Stimulated activated CD4-positive, alpha-beta T cell treated with anti-CD3 and anti-CD28 coated beads, Interleukin-2, amount 100 ng/mL, for 48 hours (primary cell): ENCODE results near the gene RAD51B.

ENCODE experiments used
- DNase-seq, 2 donors: peaks; one replicate each; pipeline ENCODE4 v3.0.0-alpha.2; 2020

The RAD51B gene

DNA sequence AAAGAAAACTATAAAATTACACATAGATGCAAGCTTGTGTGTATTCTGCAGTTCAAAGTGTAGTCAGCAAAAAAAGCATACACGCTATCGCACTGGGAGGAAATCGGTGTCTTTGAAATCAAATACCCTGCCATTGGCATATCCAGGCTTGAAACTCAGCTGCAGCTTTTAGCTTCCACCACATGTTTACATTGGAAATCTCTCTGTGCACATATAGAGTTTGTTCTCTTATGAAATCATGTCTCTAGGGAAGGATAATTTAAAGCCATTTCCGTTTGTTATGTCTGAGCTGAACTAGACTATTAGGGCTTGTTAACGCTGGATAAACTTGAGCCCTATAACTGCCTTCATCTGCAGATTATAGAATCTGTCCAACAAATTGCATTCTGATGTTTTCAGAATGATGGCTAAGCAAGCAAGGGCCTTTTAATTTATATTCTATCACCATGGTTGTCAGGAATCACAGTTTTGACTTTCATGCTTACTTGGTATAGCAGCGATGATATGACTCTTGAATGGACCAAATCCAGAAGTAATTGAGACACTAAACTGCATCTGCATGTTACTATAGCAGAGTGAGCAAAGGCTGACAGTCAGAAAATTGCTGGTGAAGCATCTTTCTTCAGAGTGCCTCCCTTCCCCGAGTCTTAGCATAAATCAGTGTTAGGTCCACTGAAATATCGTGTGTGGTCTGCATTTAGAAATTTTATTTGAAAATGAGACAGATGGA lies 530.5 kb downstream of the RAD51B start:
- DNase-seq, result no peak

DNA sequence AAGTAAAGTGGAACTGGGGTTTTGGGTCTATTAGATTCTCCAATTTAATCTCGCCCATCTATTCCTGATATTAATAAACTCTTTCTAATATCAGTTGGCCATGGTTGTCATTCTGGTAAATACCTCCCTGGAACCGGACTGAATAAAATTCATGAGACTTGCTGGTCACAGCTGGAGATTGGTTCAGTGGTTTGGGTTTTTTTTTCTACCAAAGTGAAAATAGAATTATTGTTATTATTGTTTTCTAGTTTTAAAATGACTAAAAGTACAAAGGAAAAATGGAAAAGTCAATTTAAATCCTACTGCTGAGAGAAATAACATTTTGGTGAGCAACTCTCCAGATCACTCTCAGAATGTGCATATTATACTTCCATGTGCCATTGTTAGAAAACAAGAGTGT lies 535.8 kb downstream of the RAD51B start:
- no peak for DNase-seq

DNA sequence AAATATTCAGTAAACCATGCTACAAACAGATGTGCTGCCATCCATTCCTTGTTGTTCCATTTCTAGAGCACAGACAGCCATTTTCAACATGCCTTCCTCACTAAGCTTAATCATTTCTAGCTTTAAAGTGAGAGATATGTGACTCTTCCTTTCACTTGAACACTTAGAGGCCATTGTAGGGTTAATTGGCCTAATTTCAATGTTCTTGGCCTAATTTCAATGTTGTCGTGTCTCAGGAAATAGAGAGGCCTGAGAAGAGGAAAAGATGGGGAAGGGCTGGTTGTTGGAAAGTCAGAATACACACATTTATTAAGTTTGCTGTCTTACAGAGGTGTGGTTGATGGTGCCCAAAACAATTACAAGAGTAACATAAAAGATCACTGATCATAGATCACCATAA lies 538.2 kb downstream of the RAD51B start:
- no peak for DNase-seq

DNA sequence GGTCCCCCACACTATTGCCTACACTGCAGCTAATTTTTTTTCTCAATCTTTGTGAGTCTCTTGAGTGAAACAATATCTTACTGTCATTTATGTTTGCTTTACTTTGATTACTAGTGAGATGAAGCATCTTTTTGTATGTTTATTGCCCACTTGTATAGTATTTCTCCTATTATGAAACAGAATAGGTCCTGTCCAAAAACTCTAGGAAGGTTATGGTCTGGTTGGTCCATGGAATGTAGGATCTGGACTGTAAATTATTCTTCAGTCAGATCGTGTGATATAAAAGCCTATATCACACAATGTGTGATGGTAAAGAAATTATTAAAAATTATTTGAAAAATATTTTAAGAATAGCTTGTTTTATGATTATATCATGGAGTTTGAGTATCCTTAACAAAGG lies 538.9 kb downstream of the RAD51B start:
- no peak for DNase-seq

DNA sequence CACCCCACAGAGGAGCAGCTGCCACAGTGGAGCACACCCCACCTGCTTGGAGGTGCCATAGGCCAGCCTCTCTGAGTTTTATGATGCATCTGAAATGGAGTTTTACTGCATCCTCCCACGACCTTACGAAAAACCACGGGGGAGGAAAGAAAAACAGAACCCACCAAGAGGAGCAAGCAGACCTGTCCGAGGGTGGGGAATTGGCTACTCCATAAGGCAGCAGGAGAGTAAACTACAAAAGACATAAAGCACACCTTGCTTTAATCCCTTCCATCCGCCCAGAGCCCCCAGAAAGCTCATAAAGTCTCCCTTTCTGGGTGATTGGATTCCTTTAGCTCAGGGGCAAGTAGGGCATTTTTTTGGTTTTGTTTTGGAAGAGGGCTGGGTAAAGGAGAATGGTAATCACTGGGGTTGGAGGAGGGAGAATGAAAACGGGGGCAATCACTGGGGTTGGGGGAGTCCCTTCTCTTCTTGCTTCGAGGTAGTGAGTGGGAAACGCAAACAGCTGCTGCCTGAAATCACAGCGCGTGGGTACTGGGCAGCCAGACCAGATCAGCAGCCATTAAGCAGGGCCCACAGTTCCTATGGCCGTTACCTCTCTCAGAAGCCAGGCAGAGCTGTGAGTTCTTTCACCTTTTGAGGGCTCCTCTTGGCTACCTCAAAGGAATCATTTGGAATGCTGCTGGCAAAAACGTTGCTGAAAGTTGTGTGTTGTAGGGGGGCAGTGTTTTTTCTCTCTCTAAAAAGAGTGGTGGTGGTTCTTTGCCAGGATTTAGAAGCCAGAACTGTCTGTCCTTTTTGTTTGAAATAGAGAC lies 539.6 kb downstream of the RAD51B start:
- DNase-seq, result no peak

DNA sequence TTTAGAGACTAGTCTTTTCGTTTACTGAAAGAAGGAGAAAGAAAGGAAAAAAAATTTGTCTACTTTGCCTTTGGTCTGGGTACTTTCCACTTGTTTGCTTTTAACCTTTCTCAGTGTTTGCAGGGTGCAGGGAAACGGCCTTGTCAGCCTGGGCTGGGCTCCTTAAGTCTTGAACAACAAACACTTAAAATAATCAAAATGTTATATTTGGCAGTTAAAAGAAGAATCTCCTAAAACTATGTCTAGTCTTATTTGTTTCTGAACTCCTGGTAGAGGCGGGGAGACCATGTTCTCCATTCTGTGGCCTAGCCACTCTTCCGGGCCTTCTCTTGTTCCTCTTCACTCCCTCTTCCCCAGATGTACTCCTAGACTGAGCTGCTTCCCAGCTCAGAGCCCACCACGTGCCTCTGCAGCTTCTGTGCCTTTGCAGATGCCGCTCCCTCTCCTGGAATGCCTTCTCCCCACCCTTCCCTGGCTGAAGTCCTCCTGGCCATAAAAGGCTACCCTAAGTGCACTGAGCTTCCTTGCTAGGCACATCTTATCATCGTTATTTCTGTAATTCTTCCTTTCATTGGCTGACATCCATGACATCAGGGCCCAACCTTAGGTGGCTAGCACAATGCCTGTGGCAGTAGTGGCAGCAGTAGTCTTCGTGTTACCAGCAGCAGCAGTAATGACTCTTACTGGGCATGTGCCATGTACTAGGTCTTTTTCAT lies 540.4 kb downstream of the RAD51B start:
- DNase-seq, result no peak

DNA sequence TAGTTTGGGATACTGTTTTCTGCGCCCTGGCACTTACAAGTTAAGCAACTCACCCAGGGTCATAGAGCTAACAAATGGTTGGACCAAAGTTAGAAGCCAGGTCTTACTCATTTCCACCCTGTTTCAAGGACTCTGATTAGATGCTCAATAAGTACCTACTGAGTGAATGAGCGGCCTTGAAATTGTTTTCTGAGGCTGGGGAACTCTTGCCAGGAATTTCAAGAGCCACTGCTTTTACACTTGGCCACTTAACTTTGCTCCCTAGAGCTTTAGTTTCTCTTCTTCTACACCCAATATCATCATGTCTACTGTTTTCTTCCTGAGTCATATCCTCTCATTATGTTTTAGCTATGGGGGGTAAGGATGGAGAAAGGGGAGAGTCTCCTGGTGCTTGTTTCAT lies 541.7 kb downstream of the RAD51B start:
- no peak for DNase-seq

DNA sequence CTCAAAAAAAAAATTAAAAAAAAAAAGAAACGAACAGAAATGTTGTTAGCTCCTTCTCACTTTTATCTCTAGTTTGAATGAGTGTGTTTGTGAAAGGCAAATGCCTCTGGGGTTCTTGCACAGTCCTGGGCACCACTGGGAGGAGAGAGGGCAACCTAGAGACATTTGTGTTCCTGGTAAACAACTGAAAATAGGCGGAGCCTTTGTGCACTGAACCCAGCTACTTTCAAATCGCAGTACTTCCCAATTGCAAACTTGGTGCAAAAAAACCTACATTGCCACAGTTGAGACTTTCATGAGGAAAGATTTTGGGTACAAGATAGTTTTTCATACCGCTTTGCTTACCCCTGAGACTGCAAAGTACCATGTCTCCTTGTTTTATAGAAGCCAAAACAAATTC lies 543.3 kb downstream of the RAD51B start:
- no peak for DNase-seq

DNA sequence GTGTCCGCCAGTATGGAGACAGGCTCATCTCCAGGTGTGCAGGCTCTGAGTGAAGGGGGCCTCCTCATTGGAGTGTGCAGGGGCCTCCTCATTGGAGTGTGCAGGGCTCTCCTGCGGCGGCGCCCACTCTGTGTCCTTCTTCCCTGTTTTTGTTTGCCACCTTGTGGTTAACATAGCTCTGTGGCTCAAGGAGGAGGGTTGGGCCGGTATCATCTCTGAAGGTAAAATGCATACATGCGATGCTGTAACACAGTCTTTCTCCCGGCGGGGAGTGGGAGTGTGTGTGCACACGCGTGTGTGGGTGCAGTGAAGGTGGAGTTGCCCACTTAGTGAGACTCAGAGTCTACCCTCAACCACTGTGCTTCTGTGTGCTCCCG lies 543.9 kb downstream of the RAD51B start:
- no peak for DNase-seq

DNA sequence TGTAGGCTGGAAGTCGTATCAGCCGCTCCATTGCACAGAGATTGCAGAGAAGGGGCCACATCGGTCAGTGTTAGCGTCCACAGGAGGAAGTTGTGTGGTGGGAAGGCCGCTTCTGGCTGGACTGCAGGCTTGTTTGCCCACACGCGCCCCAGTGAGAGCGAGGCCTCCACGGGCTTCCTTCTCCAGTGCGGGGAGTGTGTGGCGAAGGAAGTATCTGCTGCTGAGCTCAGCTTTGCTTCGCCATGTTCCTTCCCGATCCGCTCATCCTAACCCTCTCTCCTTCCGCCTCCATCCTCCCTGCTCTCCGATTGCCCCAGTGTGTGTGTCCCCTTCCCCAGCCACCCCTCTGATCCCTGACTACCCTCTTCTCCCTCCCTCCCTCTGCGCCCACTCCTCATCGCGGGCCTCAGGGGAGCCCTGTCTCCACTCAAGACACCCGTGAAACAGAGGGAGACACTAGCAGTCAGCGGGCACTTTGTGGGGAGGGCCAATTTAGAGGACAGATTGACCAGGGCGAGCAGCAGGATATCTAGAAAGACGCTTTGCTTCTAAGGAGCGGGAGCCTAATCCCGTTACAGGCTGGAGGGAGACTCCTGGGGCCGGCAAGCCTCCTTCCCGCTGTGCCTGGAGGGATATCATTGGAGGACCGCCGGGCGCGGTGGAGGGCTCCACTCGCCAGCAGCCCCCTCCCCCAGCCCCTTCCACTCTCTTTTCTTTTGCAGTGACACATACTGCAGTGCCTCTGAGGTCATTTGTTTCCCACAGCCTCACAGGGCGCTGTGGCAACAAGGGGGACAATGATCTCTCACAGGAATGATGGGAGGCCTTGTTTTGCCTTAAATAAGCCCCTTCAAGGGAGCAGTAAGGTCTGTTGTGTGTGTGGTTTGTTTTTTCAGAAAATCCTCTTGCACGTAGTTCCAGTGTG lies 544.5 kb downstream of the RAD51B start:
- DNase-seq, result no peak

DNA sequence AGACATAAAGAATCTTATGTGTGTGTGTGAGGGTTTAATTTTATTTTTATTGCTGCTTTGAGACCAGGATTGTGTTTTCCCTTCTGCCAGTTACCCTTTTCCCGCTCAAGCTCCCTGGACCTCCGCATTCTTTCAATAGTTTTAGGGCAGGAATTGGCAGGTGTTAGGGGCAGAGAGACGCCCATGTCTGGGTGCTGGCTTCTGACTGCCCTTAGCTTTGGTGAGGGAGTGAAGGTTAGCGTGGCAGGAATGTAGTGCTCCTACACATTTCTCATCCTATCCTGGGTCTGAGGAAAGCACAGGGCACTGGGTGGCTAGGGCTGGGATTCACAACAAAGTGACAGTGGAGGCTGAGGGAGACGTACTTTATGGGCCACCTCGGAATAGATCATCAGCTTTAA lies 545.2 kb downstream of the RAD51B start:
- no peak for DNase-seq

DNA sequence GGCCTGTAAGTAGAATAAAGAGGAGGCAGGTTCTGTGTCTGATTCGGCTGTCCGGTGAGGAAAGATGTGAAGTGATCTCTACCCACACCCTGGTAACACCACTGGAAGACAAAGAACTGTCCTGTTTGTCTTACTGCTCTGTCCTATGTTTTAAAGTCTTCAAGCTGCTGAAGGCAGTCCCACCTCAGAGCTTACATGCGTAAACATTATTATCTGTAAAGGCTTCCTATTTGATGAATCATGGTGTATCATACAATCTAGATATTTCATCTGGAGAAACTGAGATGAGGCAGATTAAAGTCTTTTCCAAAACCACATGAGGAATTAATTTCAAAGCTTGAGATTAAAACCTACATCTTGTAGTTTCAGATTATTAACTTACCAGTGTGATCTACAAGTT lies 545.6 kb downstream of the RAD51B start:
- DNase-seq, result no peak

DNA sequence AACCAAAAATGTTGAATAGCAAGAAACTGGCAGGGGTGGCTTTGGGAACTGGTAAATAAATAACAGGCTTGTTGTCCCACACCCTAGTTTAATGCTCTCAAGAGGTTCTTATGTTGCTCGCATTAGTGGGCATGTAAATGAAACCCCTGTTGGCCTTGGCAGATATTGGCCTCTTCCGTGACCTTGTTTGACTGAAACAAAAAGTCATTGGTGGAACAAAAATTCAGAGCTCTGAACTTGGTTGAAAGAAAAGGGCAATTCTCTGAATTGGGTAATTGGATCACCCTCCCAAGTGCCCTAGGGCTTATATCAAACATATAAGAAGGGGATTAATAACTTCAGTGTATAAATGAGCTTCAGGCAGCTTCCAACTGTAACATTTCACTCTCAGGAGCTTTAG lies 547.1 kb downstream of the RAD51B start:
- no peak for DNase-seq

DNA sequence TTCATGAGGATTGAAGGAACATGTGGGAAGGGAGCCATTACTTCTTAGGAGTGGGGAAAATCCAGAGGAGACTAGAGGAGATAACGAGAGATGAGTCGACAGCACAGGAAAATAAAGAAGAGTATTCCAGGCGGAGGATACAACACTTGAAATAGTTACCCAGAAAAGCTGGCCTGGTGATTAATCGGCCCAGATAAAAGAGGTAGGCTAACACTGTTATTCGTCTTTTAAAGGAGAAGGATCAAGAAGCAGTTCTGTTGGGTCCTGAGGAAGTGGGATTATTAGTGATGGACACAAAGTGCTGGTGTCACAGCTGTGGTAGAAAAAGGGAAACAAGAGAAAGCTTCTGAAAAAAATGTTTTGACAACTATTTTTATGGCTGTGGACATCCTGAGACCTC lies 548.0 kb downstream of the RAD51B start:
- DNase-seq, result no peak

DNA sequence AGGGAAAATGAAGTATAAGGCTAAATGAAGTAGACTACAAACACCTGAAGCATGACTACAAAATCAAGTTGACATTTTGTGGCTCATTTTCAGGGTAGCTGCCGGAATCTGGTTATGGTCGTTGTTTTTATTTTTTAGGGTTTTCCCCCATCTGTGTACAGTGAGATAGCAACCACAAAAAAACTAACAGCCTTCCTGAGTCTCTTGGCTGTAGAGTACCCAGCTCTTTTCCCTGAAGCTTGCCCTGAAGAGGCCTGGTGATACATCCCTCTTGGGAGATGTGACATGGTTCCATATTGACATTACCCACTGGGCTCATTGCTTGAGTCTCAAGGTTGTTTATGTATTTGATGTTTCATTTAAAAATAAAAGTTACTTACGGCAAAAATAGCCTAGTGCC lies 549.3 kb downstream of the RAD51B start:
- DNase-seq, result no peak

DNA sequence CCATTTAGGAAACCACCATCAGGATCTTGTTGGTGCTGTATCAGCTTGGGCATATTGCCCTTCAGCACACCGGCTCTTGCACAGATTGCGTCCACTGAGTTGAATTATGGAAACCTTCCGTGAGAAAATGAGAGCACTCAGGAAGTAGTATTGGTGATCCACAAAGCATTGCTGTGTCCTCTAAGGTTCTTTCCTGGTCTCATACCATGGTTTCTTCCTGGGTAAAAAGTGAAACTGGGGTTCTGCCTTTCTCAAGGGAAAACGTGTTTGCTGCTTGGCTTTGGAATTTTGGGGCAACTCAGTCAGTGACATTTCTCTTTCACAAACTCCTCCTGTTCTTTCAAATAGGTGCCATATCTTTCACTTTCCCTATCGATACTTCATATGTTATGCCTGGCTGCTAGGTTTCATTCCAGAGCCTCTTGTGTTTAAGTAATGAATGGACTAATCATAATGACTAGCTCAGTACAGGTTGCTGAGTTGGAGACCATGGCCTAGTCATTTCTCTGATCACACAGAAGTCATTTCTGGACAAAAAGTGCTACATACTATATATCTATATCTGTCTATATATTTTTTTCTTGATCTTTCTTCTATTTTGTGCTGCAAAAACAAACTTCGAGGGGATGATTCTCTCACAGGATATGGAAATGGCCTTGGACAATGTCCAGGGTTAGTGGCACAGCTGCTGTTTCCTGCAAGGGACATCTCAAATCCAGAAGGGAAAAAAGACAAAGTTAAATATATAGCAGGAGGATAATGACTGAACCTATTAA lies 549.9 kb downstream of the RAD51B start:
- no peak for DNase-seq

DNA sequence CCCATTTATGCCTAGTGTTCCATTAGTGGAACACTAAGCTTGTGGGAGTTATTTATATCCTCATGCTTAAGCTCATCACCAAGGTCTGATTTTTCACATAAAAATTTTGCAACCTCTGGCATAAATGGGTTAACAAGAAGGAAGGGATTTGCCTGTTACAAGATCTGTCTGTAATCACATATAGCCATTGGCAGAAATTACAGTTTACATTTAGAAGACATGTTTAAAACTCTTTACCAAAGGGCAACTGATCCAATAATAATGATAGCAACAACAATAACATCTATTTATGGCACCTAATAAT lies 550.4 kb downstream of the RAD51B start:
- DNase-seq, result no peak

DNA sequence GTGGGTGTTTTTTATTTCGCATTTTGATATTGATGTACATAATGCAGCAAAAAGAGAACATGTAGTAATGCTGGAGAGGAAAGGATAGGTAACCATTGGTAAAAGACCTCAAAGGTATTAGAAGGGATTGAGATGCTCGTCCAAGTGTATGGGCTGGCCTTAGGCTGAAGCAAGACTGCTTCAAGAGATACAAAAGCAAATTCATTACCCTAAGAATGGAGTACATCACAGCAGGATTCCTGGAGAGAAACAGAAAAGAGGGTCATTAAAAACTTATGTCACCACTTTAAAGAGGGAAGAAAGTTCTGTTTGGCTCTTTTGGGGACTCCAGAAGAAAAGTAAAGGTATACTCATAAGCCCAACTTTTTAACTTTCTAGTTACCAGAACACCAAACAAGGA lies 552.8 kb downstream of the RAD51B start:
- DNase-seq, result no peak

DNA sequence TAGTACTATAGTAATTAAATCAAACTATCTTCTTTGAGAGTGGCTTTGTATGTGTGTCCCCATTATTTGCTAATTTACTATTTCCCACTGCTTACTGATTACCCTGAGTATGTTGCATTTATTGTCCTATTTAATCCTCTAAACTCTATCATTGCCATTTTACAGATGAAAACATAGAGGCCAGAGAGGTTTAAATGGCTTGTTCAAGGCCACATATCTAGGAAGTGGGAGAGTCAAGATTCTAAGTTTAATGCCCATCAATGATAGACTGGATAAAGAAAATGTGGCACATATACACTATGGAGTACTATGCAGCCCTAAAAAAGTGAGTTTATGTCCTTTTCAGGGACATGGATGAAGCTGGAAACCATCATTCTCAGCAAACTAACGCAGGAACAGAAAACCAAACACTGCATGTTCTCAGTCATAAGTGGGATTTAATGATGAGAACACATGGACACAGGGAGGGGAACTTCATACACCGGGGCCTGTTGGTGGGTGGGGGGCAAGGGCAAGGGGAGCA lies 553.6 kb downstream of the RAD51B start:
- DNase-seq, result no peak

DNA sequence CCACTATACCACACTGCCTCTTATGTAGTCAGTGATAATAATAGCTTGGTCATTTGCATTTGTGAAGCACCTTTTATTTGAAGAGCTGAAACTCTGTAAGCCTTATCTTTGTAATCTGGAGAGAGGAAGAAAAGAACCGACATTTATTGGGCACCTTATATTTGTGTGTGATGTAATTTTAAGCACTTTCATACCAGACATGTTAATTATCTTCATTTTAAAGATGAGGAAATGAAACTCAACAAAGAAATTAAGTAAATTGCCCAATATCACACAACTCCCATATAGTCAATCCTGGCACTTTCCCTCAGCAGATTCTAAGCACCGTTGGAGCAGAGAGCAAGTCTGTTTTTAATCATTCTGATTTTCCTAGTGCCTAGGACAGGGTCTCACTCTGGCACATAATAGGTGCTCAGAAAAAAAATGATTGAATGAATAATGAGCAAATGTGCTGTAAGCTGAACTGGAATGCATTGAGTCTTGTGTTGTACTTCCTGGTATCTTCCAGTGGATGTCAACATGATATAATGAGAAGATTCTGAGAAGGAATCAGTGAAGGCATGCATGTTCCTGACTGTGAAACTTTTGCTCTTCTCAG lies 554.4 kb downstream of the RAD51B start:
- DNase-seq, result no peak

DNA sequence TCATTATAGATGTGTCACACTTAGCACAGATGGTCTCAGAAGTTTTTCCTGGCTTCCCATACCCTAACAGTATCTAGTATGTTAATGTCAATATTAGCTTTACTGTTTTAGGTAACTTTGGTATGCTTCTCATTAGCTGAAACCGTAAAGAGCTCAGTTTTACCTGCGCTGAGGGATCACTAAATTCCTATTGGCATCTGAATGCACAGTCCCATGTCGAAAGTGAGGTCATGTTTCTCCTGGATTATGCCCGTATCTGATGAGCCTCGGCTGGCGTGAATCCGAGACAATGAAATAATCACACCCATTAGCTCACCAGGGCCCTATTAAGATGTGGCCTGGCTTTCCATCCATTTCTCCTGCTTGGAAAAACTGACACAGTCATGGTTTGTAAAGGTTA lies 555.1 kb downstream of the RAD51B start:
- no peak for DNase-seq

DNA sequence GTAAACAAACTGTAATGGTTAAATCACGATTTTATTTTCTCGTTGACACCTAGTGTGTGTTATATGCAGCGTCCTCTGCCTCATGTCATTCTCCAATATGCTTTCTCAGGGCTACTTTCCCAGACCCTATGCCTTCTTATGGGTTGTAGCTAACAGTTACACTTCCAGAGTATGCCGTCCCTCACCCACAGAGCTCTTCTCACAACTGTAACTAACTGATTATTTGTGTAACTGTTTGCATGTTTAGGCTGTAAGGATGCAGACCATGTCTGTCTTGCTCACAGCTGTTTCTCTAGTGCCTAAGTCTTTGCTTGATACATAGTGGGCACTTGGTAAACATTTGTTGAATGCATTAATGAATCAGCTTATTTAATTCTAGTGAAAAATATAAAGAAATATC lies 555.8 kb downstream of the RAD51B start:
- no peak for DNase-seq
